Measurements from ENCODE around the gene PEBP1. TPM values are rescaled to one million over a fixed set of nuclear protein-coding genes. Genes with fewer than 3 reads are reported as not detected.
A peak's percentile ranks its signal among the peaks of the same experiment; 100 is the strongest.

The PEBP1 gene
- 275 TPM for total RNA-seq

- FAIRE-seq (no peak), DNase-seq (ENCODE audit: low spot score in 2 of 2) (peak; percentile 90 to 95)
These were observed at the start of gene PEBP1 for GRCh38 chr12:118135788-118136558. Gene PEBP1 (plus strand): TSS chr12:118136124. CDS start chr12:118136210, 86 bp downstream.

DNA sequence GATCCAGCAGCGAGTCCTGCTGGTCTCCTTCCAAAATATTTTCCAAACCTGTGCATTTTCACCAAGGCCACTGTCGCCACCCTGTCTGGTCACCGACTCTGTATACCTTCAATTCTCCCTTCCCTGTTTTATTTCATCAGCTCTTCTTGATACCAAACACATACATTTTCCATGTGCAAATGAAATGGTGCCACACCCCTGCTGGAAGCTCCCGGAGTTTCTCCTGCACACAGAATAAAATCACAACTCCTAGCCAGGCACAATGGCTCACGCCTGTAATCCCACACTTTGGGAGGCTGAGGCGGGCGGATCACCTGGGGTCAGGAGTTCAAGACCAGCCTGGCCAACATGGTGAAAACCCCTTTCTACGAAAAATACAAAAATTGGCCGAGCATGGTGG, 46.1 kb upstream of the PEBP1 start:
- no peak for DNase-seq (ENCODE audit: low spot score in 2 of 2)
- no peak for FAIRE-seq

GRCh38 chr12:118094039-118094438, 41.9 kb upstream of the PEBP1 start:
- FAIRE-seq (no peak), DNase-seq (ENCODE audit: low spot score in 2 of 2) (no peak)

GRCh38 chr12:118098401-118098800, 37.5 kb upstream of the PEBP1 start:
- FAIRE-seq = no peak
- DNase-seq (ENCODE audit: low spot score in 2 of 2) = no peak

DNA sequence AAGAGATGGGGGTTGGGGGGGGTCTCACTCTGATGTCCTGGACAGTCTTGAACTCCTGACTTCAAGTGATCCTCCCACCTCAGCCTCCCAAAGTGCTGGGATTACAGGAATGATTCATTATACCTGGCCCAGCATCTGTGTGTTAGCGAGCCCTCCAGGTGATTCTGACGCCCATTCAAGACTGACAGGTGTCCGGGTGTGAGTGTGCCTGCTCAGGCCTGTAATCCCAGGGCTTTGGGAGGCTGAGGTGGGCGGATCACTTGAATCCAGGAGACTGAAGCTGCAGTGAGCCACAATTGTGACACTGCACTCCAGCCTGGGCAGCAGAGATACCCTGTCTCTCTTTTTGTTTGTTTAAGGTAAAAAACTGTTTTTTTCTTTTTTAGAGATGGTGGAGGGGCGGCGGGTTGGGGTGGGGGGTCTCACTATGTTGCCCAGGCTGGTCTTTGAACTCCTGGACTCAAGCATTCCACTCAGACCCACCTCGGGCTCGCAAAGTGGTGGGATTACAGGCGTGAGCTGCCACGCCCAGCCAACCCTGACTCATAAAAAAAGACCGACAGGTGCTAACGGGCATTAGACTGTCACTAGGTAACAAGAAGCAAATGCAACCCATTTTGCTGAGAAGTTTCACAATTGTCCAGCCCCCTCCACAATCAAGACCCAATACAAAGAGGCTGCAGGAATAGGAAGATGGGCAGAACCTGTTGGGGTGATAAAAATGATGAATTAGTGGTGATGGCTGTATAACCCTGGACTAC, 36.8 kb upstream of the PEBP1 start:
- FAIRE-seq = no peak
- no peak for DNase-seq (ENCODE audit: low spot score in 2 of 2)

- no peak for DNase-seq (ENCODE audit: low spot score in 2 of 2)
- FAIRE-seq = no peak
These were observed 34.9 kb upstream of the PEBP1 start for GRCh38 chr12:118101051-118101450.

DNA sequence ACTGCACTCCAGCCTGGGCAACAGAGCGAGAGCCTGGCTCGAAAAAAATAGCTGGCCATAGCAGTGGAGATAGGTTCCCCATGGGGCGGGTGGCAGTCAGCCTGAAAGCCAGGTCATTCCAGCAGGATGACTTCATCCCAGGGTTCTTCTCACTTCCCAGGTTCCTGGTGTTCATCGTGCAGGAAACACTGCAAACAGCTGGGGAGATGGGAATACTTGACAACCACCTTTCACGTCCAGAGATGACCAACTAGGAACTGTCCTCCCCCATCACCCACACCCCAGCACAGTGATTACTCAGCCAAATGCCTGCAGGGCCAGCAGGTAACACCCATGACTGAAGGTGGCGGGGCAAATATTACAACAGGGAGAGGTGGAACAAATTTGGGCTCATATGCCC, 33.9 kb upstream of the PEBP1 start:
- DNase-seq (ENCODE audit: low spot score in 2 of 2) (no peak), FAIRE-seq (no peak)

DNA sequence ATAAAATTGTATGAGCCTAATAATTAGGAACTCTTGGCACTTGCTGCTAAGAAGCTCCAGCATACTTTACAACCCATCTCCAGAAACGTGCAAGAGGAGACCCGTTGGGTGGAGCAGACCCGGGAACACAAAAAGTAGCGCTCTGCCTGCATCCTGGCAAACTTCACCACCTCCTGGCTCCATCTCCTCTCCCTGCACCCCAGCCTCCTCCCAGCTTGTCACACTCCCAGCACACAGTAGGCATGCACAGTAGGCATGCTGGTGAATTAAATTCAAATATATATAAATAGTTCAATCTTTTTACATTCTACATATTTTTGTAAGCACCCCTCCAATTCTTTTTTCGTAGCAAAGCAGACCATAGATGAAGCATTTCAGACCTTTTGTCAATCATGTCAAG, 33.3 kb upstream of the PEBP1 start:
- DNase-seq (ENCODE audit: low spot score in 2 of 2) (peak in 1 of 2 donors; percentile 22), FAIRE-seq (no peak)

GRCh38 chr12:118103201-118103600, 32.7 kb upstream of the PEBP1 start:
- peak; percentile 25 to 35 for DNase-seq (ENCODE audit: low spot score in 2 of 2)
- FAIRE-seq = no peak

DNA sequence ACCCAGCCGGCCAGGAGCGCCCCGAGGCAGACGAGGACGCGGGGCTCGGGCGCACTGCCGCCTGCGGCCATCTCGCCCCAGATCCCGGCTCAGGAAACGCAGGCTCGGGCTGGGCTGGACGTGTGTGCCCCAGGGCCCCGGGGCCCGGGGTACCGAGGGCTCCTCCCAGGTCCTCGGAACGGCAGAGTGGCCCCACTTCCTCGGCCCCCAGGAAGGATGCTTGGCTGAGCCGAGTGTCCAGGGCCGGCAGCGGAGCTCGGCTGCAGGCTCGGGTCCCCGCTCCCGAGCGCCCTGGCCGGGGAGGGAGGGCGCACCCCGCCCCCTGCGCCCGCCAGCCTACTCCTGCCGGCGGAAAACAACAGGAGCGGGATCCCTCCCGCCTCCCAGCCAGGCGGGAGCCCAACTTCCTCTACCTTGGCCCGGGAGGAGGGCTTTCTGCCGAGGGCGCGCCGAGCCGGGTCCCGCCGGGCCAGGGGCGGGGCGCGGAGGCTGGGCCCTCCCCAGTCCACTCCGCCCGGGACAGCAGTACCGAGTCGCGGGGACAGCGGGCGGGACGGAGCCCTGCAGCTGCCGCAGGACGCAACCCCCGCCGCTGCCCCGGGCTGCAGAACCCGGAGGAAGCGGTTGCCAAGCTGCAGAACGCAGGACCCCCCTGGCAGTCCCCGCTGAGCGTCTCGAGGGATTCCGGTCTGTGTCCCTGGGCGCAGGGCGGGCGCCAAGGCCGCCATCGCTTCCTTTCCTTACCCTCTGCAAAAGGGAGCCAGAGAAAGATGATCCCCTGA, 32.1 kb upstream of the PEBP1 start, which contains the start of gene VSIG10:
TSS of gene VSIG10 (minus strand) at position 411 of the 782 bp plus-strand sequence. CDS start at position 71, 340 bp downstream.
- peak; percentile 74 to 75 for DNase-seq (ENCODE audit: low spot score in 2 of 2)
- FAIRE-seq = no peak

GRCh38 chr12:118107011-118107410, 28.9 kb upstream of the PEBP1 start:
- DNase-seq (ENCODE audit: low spot score in 2 of 2) (no peak), FAIRE-seq (no peak)

- FAIRE-seq (no peak), DNase-seq (ENCODE audit: low spot score in 2 of 2) (no peak)
These were observed 28.2 kb upstream of the PEBP1 start for GRCh38 chr12:118107694-118108093.

DNA sequence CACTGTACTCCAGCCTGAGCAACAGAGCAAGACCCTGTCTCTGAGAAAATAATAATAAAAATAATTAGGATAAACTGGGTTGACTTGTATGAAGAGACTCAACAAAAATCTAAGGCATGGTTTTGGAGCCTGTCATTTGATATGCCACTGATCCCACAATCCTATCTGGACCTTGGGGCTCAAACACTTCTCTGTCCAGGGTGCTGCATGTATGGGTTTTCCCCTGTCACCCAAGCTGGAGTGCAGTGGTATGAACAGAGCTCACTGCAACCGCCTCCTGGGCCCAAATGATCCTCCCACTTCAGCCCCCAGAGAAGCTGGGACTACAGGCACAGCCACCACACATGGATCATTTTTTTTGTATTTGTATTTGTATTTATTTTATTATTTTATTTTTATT, 26.8 kb upstream of the PEBP1 start:
- DNase-seq (ENCODE audit: low spot score in 2 of 2) (no peak), FAIRE-seq (no peak)

GRCh38 chr12:118119449-118119879, 16.5 kb upstream of the PEBP1 start:
- no peak for FAIRE-seq
- no peak for DNase-seq (ENCODE audit: low spot score in 2 of 2)

- no peak for FAIRE-seq
- DNase-seq (ENCODE audit: low spot score in 2 of 2) = peak; percentile 67 to 85
These were observed 15.2 kb upstream of the PEBP1 start for GRCh38 chr12:118120579-118121363.

- FAIRE-seq (no peak), DNase-seq (ENCODE audit: low spot score in 2 of 2) (no peak)
These were observed 13.7 kb upstream of the PEBP1 start for GRCh38 chr12:118122264-118122663.

DNA sequence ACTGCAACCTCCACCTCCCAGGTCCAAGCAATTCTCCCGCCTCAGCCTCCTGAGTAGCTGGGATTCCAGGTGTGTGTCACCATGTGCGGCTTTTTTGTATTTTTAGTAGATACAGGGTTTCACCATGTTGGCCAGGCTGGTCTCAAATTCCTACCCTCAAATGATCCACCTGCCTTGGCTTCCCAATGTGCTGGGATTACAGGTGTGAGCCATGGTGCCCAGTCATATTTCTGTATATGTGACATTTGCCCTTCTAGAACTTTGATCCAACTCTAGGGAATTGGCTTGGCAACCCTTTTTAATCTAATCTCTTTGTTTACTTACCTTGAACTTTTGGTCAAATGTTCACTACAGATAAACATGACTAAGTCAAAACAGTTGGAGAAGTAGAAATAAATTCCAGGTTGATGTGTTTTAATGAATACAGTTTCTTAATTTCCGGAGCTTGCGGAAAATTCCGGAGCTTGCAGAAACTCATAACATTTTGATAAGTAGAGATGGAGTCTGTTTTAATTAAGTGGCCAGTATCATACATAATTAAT, 11.5 kb upstream of the PEBP1 start:
- no peak for FAIRE-seq

GRCh38 chr12:118125743-118126118, 10.2 kb upstream of the PEBP1 start:
- FAIRE-seq (no peak), DNase-seq (ENCODE audit: low spot score in 2 of 2) (no peak)

More for the DNA sequence above, 11.5 kb upstream of the PEBP1 start:
- no peak for DNase-seq (ENCODE audit: low spot score in 2 of 2)

GRCh38 chr12:118126119-118126757, 9.7 kb upstream of the PEBP1 start:
- no peak for FAIRE-seq
- DNase-seq (ENCODE audit: low spot score in 2 of 2) = no peak
